Cerebellar cortex (tissue), 1 donor: Measurements from ENCODE around the gene ADSS2.
"Not testable (repeated sequence)": the region's sequence is repeated elsewhere in the genome, so short reads cannot be mapped to it uniquely, and the experiment has no call there.

Experiments used
- DNase-seq: peaks from one replicate; pipeline ENCODE4 v3.0.0-alpha.2; 2015; ENCODE audit warnings: low spot score

ADSS2 gene

GRCh38 chr1:244365262-244365661 is 86.4 kb downstream of the ADSS2 start:
- not testable (repeated sequence) for DNase-seq

- DNase-seq: no peak
These were observed 89.2 kb downstream of the ADSS2 start for GRCh38 chr1:244362476-244362875.

- no peak for DNase-seq
These were observed 89.8 kb downstream of the ADSS2 start for GRCh38 chr1:244361764-244362473.
